SKM-1 treated with dmso at 0.1 percent for 144 hours (cell line): ENCODE data around the gene SRI.
A peak's percentile ranks its signal among the peaks of the same experiment; 100 is the strongest.
"Not testable (repeated sequence)": the region's sequence is repeated elsewhere in the genome, so short reads cannot be mapped to it uniquely, and the experiment has no call there.

Source experiments
- DNase-seq: peaks from one replicate; lab custom pipeline; 2025; ENCODE audit not compliant: unreplicated experiment; lab: John Stamatoyannopoulos, UW

SRI gene

DNA sequence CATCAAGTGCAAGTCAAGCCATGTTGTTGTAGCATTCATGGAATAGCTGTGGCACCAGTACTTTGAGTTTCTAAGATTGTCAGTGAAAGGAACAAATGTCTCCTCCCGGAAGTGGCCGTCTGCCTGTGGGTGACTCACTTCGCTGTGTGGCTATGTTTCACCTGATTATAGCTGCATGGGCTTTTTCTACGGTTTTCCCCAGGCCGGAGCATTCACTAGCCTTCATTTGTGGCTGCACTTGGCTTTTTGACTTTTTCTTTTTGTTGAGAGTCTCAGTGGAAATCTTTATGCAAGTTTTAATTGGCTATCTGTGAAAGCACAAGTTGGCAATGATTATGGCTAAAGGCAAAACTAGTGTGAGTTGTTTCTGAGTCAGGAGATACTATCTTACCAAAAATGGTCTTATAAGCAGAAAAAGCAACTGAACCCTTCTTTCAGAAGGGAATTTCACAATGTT is 35.0 kb downstream of the SRI start:
- no peak for DNase-seq

DNA sequence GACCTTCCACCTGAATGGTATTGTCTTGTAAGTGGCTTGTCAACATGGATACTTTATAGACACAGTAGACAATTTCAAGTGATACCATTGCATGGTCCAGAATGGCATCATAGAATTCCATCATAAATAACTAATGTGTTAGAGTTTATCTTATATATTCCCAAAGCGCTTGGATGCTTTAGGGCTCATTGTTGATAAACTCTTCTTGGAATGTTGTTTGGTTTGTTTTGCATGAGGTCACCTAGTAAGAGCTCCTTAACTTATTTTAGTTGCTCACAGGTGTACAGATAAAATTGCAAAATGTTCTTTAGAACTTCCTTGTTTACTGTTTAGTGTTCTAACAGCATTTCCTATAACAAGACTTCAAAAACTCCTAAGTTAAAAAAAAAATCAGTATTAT is 36.8 kb downstream of the SRI start:
- no peak for DNase-seq

DNA sequence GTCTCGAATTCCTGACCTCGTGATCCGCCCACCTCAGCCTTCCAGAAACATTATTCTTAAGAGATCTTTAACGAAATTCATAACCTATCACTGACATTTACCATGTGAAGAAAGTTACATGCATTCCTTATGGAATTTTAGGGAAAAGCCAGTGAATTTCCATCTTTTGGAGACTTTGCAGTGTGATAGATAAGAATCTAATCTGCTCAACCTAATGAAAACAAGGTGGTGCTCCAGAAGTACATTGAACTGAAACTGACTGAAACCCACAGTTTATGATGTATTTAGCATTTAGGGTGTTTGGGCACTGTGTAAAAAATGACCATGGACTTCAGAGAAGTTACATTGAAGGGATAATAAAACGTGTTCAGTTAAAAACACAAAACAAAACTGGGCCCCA is 43.6 kb downstream of the SRI start:
- no peak for DNase-seq

DNA sequence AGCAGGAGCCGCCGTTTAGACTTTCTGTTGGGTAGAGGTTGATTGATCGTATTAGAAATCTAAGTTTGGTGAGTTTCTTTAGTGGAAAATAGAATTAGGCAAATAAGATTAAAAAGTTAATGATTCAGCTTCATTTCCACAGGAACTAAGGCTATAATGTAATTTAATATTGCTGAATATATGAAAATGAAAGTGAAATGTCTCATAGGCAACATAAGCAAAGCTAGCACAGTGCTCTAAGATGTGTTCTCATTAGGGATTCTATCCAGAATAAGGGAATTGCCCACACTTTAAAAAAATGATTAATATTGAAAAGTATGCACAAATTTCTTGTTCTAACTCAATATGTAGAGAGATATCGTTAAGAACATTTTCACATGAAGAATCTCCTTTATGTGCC is 47.0 kb downstream of the SRI start:
- DNase-seq, result no peak

DNA sequence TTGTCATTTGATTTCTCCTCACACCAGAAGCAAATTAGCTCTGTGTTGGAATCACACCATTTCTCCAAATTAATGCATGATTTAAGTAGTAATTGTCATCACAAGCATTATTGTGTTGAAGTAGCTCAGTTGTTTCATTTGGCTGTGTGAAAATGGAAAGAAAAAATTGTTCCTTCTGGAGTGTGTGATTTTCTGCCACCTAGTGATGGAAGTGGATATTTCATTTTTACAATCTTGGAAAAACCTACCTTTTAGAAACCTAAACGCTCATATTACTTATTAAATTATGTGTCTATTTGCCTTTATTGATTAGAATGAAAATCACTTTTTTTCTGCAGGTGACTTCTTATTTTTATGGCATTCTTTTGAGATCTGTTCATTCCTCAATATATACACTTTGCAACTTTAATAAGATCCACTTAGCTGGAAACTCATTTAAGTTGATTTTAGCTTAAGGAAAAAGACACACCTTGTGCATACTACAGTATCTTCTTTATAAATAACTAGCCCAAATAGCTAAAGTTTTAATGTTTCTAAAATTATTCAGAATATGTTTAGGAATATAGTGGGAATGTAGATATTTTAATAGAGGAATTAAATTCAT is 50.0 kb downstream of the SRI start:
- no peak for DNase-seq

DNA sequence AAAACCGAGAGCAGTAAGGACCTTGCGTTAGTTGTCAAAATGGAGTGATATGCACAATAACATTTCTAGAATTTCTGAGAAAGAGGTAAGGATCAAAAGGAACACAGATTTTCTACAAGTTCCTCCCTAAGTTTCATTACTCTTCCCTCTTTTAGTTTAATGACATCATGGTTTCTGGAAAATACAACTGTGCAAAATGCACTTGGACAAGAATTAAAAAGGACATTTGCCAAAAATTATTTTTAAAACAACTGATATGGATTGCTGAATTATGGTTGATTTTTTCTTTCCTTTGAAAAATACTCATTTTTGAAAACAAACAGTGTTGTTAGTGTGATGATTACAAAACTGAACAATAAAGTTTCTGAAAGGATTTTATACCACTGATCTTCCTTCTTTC is 52.1 kb downstream of the SRI start:
- no peak for DNase-seq

DNA sequence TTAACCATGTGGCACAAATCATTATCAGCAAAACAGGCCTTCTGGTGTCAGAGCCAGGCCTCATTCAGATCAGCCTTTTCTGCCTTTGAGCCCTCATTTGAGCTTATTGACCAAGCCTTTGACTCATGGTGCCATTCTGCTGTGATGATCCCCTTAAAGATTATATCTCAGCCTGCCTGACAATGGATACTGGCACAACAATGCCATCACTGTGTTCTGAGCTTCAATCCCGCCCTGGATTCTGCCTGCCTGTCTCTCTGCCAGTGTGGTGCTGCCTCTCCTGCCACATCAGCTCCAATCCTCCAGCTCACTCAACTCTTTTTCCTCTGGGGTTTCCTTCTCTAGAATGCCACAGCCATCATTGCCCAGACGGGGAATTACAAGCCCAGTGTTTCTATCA is 52.6 kb downstream of the SRI start:
- no peak for DNase-seq

DNA sequence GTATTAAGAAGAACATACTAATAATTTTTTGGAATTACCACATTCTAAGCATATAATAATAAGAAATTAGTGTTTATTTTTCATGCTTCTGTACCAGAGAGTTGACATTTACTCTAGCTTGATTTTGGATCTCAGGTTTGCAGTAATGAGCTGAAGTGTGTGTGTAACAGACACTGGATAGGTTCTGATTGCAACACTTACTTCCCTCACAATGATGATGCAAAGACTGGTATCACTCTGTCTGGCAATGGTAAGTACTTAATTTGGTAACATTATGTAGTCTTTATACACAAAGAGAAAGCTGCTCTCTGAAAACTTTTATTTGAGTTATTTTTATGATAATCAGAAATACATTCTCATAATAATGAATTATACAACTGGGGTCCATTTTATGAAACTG is 54.1 kb downstream of the SRI start:
- DNase-seq, result peak; percentile 55

DNA sequence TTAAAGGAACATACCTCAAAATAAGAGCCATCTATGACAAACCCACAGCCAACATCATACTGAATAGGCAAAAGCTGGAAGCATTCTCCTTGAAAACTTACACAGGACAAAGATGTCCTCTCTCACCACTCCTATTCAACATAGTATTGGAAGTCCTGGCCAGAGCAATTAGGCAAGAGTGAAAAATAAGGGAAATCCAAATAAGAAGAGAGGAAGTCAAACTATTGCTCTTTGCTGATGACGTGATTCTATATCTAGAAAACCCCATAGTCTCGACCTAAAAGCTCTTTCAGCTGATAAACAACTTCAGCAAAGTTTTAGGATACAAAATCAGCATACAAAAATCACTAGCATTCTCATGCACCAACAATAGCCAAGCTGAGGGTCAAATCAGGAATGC is 60.1 kb downstream of the SRI start:
- DNase-seq, result not testable (repeated sequence)

DNA sequence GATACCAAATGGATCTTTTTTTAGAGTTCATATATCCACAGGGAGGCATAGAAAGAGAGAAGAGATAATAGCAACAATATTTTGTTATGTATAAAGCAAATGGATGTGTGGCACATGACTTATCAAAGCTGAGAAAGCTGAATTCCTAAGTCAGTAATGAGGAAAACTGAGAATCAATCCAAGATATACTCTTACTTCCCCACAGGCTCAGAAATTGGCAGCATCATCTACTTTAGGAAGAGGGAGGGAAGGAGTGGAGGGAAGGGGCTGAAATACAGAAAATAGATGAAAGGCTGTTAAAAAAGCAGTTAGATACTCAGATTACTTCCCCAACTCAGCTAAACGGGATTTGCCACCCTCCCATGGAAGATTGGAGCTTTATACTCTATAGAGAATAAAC is 63.5 kb downstream of the SRI start:
- no peak for DNase-seq

DNA sequence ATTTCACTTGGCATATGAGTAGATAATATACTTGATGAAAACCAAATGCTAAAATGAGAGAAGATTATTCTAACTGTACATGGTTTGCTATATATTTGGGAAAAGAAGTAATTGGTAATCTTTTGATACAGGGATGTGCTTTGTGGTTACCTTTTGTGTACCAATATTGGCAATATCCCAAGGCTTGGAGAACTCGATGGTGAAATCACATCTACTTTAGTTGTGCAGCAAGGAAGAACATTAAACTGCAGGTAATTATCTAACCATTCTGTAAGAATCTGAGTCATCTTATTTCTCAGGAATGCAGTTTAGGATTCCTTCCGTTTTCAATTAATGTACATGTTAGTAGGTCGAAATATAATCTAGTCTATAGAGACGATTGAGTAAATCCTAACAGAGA is 64.1 kb downstream of the SRI start:
- no peak for DNase-seq
